Activated CD8-positive, alpha-beta T cell treated with anti-CD3 and anti-CD28 coated beads, Interleukin-2, amount 10 ng/mL, durations not matched to agents 7 days and 5 days (primary cell): ENCODE data around the gene C4orf36. TPM values are rescaled to one million over a fixed set of nuclear protein-coding genes. Genes with fewer than 3 reads are reported as not detected.

Experiments
- ATAC-seq: fragments of 150-1000 bp; cut with Tn5 transposase; one replicate; pipeline ENCODE4 v1.10.0; 2021; ENCODE audit warnings: moderate library complexity
- CTCF ChIA-PET: fragments of 350-600 bp; sonication (Branson Sonifier 250); formaldehyde crosslinking; loops from one replicate; lab custom pipeline; 2021; ENCODE audit warnings: antibody characterized with exemption; lab: Charles Lee
- POLR2A ChIA-PET: fragments of 350-600 bp; sonication (Branson Sonifier 250); formaldehyde crosslinking; loops from one replicate; lab custom pipeline; 2021; ENCODE audit warnings: antibody characterized with exemption; lab: Charles Lee
- DNase-seq: peaks from one replicate; pipeline ENCODE4 v3.0.0-alpha.2; 2020
- H3K27ac Mint-ChIP-seq: one replicate; pipeline ENCODE4 v1.8.0; 2021; ENCODE audit warnings: mild to moderate bottlenecking, mixed read lengths
- H3K27me3 Mint-ChIP-seq: one replicate; pipeline ENCODE4 v1.8.0; 2021; ENCODE audit warnings: low read depth, mixed read lengths
- H3K36me3 Mint-ChIP-seq: one replicate; pipeline ENCODE4 v1.8.0; 2021; ENCODE audit warnings: low read depth, mixed read lengths
- H3K4me1 Mint-ChIP-seq: one replicate; pipeline ENCODE4 v1.8.0; 2021; ENCODE audit warnings: low read depth, mixed read lengths
- H3K4me3 Mint-ChIP-seq: one replicate; pipeline ENCODE4 v1.8.0; 2021; ENCODE audit warnings: mild to moderate bottlenecking, mixed read lengths
- H3K9me3 Mint-ChIP-seq: one replicate; pipeline ENCODE4 v1.8.0; 2022; ENCODE audit warnings: mixed read lengths; ENCODE audit not compliant: insufficient read depth
- total RNA-seq, 2 experiments: library from RNA; stranded (reverse); gene quantifications; one replicate each; pipeline ENCODE4 v1.2.3, GENCODE V29; 2021

The C4orf36 gene
- total RNA-seq, 2 experiments from 2014 or later, result 0.37 TPM; not detected in 1

DNA sequence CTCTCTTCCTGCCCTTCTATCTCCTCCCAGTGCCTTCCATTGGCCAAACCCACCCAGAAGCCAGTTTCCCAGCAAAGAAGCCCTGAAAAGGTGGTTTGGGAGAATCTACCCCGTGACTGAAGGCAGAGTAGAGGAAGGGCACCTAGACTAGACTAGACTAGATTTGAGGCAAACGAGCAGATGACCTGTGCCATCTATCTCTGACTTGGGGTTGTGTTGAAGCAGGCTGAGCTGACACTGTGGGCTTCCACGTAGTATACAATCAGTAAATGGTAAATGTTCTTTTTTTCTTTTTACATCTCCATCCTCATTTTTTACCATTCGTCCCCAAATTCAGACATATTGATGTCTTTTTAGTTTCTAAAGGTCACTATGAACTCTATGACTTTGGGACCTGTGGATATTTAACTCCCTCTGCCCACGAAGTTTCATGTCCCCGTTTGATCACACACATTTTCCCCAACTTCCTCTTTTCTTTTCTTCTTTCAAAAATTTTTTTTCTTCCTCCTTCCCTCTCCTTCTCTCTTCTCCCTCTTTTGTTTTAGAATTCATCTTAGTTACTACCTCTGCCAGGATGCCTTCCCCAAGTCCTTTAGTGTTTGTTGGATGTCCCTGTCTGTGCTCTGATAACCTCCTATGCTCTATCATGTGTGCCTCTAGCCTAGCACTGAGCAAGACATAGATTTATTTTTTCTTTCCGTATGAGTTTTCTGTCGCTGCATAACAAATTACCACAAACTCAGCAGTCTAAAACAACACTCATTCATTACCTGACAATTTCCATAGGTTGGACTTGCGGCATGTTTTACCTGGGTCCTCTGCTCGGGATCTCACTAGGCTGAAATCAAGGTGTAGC is 36.4 kb upstream of the C4orf36 start:
- Mint-ChIP-seq H3K4me1 (peaks cover 7% of the 10 kb centered on the region), H3K27me3 (no peaks in the 10 kb centered on the region), H3K9me3 (no peaks in the 10 kb centered on the region), H3K27ac (no peak overlapping the region), H3K36me3 (no peaks in the 10 kb centered on the region), H3K4me3 (no peak overlapping the region)
- CTCF ChIA-PET, result interaction anchor here (0.8 to 3.5 kb wide), 3 partner anchors 161 to 286 kb away, joined by 3 to 11 read pairs (median 5); no protein-coding TSS in a partner anchor
- POLR2A ChIA-PET, result no interaction called here
- no peak for DNase-seq
- ATAC-seq, result no peak

DNA sequence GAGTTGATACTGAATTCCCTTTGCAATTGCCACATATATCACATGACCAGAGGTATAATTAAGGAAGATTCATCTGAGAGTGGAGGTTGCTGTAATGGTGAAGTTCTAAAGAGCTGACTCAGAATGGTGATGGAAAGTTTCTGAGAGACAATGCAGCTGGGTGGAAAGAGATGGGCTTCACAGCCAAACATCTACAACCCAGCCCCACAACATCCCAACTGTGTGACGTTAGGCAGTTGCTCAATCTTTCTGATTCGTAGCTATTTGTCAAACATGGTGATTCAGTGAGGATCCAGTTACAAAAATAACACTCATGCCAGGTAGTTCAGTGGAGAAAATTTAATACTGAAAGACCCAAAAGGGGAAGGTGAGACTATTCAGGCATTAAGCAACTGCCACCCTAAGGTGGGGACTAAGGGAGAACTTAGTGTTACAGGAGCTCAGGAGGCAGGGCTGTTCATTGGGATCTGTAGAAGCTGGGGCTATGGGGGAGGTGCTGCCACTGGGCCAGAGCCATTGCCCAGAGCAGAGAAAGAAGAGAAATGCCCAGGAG is 35.7 kb upstream of the C4orf36 start:
- H3K27ac Mint-ChIP-seq, result no peak overlapping the region
- H3K4me3 Mint-ChIP-seq, result no peak overlapping the region
- ChIA-PET POLR2A (no interaction called here), CTCF (interaction anchor here (1.6 to 3.5 kb wide), 2 partner anchors 162 to 165 kb away, joined by 5 to 11 read pairs; no protein-coding TSS in a partner anchor)
- ATAC-seq, result no peak
- H3K9me3 Mint-ChIP-seq, result no peaks in the 10 kb centered on the region
- H3K36me3 Mint-ChIP-seq, result no peaks in the 10 kb centered on the region
- no peak for DNase-seq
- H3K4me1 Mint-ChIP-seq, result peaks cover 3% of the 10 kb centered on the region
- H3K27me3 Mint-ChIP-seq, result no peaks in the 10 kb centered on the region

DNA sequence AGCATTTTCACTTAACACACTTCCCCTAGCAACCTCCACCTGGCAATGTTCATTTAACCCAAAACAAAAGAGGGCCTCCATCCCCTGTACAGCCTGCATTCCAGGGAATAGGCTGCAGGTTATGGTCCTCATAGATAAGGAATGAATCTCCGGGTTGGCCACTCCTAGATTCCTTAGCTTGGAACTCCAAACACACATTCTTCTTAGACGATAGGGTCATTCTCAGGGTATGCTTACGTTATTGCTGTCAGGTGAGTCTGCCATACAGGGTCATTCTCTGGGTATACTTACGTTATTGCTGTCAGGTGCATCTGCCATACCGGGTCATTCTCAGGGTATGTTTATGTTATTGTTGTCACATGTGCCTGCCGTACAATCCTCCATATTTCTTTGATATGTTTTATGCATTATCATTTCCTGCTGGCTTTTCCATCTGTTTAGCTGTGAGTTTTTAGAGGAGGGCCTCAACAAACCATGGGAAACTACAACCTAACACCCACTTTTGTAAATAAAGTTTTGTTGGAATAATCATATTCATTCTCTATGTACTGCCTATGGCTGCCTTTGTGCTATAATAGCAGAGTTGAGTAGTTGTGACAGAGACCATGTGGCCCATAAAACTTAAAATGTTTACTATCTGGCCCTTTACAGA is 34.3 kb upstream of the C4orf36 start:
- ChIA-PET POLR2A (interaction anchor here (0.6 kb wide), 1 partner anchor 496 kb away, joined by 3 read pairs; the partner anchor contains the start of gene NUDT9), CTCF (interaction anchor here (1.2 to 3.5 kb wide), 3 partner anchors 163 to 224 kb away, joined by 4 to 11 read pairs (median 5); no protein-coding TSS in a partner anchor)
- no peaks in the 10 kb centered on the region for H3K36me3 Mint-ChIP-seq
- no peak overlapping the region for H3K27ac Mint-ChIP-seq
- H3K4me3 Mint-ChIP-seq, result no peak overlapping the region
- DNase-seq (no peak), ATAC-seq (no peak)
- peaks cover 3% of the 10 kb centered on the region for H3K4me1 Mint-ChIP-seq
- no peaks in the 10 kb centered on the region for H3K9me3 Mint-ChIP-seq
- H3K27me3 Mint-ChIP-seq, result no peaks in the 10 kb centered on the region

DNA sequence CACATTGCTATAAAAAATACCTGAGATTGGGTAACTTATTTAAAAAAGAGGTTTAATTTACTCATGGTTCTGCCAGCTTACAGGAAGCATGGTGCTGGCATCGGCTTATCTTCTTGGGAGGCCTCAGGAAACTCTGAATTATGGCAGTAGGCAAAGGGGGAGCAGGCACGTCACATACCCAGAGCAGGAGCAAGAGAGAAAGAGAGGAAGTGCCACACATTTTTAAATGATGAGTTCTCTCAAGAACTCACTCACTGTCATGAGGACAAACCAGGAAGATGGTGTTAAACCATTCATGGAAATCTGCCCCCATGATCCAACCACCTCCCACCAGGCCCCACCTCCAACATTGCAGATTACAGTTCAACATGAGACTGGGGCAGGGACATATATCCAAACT is 32.6 kb upstream of the C4orf36 start:
- H3K36me3 Mint-ChIP-seq, result no peaks in the 10 kb centered on the region
- H3K4me1 Mint-ChIP-seq, result peaks cover 8% of the 10 kb centered on the region
- ATAC-seq, result no peak
- no peak for DNase-seq
- ChIA-PET CTCF (interaction anchor here (3.5 to 7.7 kb wide), 3 partner anchors 10 to 226 kb away, joined by 27 to 242 read pairs (median 53); partner anchors contain the start of gene AFF1), POLR2A (interaction anchor here (0.6 kb wide), 1 partner anchor 103 kb away, joined by 3 read pairs; no protein-coding TSS in a partner anchor)
- H3K27ac Mint-ChIP-seq, result no peak overlapping the region
- no peak overlapping the region for H3K4me3 Mint-ChIP-seq
- no peaks in the 10 kb centered on the region for H3K27me3 Mint-ChIP-seq
- no peaks in the 10 kb centered on the region for H3K9me3 Mint-ChIP-seq

DNA sequence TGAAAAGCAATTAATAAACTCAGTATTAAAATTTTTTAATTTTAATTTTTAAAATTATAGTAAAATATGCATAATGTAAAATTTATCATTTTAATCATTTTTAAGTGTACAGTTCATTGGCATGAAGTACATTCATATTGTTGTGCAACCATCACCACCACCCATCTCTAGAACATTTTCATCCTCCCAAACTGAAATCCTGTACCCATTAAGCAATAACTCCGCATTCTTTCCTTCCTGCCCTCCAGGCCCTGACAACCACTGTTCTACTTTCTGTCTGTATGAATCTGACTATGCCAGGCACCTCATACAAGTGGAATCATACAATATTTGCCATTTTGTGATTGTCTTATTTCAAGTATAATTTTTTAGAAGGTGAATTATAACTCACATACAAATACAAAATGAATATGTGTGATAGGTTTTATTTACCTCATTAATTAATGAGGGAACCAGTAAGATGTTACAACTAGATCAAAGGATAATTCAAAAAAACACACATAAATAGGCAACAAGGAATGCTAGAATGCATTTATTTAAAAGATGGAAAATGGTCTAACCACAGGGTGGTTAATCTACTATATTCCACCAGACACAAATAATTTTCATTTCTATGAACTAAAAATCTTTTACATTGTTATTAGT is 29.5 kb upstream of the C4orf36 start:
- Mint-ChIP-seq H3K36me3 (no peaks in the 10 kb centered on the region), H3K9me3 (no peaks in the 10 kb centered on the region), H3K27ac (no peak overlapping the region), H3K4me3 (no peak overlapping the region), H3K27me3 (no peaks in the 10 kb centered on the region), H3K4me1 (peaks cover 5% of the 10 kb centered on the region)
- ATAC-seq (no peak), DNase-seq (no peak)
- CTCF ChIA-PET, result interaction anchor here (0.7 to 7.7 kb wide), 40 partner anchors 8 to 1362 kb away, joined by 3 to 242 read pairs (median 5); partner anchors contain the start of genes AFF1, KLHL8 and PPM1K
- POLR2A ChIA-PET, result interaction anchor here (0.8 to 2.1 kb wide), 5 partner anchors 13 to 84 kb away, joined by 4 to 11 read pairs (median 5); partner anchors contain the start of gene AFF1

DNA sequence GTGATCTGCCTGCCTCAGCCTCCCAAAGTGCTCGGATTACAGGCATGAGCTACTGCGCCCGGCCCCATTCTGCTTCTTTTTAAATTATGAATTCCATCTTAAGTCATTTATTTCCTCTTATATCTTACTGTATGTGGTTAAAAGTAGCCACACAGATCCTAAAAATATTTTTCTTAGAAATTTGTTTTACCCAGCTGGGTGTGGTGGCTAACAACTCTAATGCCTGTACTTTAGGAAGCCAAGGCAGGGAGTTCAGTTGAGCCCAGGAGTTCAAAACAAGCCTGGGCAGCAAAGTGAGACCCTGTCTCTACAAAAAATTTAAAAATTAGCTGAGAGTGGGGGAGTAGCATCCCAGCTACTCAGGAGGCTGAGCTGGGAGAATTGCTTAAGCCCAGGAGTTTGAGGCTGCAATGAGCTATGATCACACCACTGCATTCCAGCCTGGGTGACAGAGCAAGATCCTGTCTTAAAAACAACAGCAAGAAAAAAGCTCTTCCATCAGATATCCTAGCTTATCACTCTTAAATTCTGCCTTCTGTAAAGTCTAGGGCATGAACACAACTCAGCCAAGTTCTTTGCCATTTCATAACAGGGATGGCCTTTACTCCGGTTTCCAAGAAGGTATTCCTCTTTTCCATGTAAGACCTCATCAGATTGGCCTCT is 27.5 kb upstream of the C4orf36 start:
- no peak for ATAC-seq

DNA sequence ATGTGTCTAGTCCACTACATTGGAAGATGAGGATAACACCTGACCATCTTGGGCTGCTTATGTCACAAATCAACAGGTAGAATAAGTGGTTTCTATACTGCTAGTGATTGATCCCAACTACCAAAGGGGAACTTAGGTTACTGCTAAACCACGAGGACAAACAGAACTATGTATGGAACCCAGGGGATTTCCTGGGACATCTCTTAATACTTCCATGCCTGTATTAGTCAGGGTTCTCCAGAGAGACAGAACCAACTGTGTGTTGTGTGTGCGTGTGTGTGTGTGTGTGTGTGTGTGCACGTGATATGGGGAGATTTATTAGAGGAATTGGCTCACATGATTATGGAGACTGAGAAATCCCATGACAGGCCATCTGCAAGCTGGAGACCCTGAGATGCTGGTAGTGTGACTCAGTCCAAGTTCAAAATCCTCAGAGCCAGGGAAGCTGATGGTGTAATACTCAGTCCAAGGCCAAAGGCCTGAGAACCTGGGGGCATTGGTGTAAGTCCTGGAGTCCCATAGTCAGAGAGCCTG is 26.4 kb upstream of the C4orf36 start:
- no peak overlapping the region for H3K27ac Mint-ChIP-seq
- H3K27me3 Mint-ChIP-seq, result no peaks in the 10 kb centered on the region
- ChIA-PET CTCF (interaction anchor here (1.6 to 7.7 kb wide), 2 partner anchors 175 to 422 kb away, joined by 4 to 242 read pairs; no protein-coding TSS in a partner anchor), POLR2A (no interaction called here)
- H3K9me3 Mint-ChIP-seq, result no peaks in the 10 kb centered on the region
- no peak for DNase-seq
- ATAC-seq, result no peak
- no peak overlapping the region for H3K4me3 Mint-ChIP-seq
- no peaks in the 10 kb centered on the region for H3K36me3 Mint-ChIP-seq
- H3K4me1 Mint-ChIP-seq, result peaks cover 5% of the 10 kb centered on the region

More for the DNA sequence above, 27.5 kb upstream of the C4orf36 start:
- H3K27me3 Mint-ChIP-seq, result no peaks in the 10 kb centered on the region
- H3K27ac Mint-ChIP-seq, result no peak overlapping the region
- H3K4me1 Mint-ChIP-seq, result peaks cover 5% of the 10 kb centered on the region
- H3K4me3 Mint-ChIP-seq, result no peak overlapping the region
- H3K36me3 Mint-ChIP-seq, result no peaks in the 10 kb centered on the region
- no peak for DNase-seq
- POLR2A ChIA-PET, result no interaction called here
- H3K9me3 Mint-ChIP-seq, result no peaks in the 10 kb centered on the region
- CTCF ChIA-PET, result interaction anchor here (0.8 to 7.7 kb wide), 7 partner anchors 9 to 423 kb away, joined by 3 to 242 read pairs (median 4); no protein-coding TSS in a partner anchor

DNA sequence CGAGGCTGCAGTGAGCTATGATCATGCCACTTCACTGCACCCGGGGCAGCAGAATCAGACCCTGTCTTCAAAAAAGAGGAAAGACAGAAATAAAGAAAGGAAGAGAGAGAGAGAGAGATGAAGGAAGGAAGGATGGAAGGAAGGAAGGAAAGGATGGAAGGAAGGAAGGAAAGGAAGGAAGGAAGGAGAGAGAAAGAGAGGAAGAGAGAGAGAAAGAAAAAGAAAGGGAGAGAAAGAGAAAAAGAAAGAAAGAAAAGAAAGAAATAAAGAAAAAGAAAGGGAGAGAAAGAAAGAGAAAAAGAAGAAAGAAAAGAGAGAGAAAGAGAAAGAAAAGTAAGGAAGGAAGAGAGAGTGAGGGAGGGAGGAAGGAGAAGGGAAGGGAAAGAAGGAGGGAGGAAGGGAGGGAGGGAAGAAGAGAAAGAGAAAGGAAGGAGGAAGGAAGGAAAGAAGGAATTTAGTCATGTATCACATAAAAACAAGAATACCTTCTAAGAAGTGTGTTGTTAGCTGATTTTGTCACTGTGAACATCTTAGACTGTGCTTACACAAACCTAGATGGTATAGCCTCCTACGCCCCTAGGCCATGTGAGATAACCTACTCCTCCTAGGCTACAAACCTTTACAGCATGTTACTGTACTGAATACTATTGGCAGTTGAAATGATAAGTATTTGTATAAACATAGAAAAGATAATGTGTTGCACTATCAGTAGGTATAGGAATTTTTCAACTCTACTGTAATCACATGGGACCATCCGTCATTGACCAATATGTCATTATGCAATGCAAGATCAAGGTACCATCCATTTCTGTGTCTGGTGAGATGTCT is 25.2 kb upstream of the C4orf36 start:
- Mint-ChIP-seq H3K27me3 (no peaks in the 10 kb centered on the region), H3K4me1 (peaks cover 5% of the 10 kb centered on the region), H3K27ac (no peak overlapping the region), H3K36me3 (no peaks in the 10 kb centered on the region), H3K4me3 (no peak overlapping the region), H3K9me3 (no peaks in the 10 kb centered on the region)
- DNase-seq (no peak), ATAC-seq (no peak)
- POLR2A ChIA-PET, result no interaction called here
- CTCF ChIA-PET, result no interaction called here

DNA sequence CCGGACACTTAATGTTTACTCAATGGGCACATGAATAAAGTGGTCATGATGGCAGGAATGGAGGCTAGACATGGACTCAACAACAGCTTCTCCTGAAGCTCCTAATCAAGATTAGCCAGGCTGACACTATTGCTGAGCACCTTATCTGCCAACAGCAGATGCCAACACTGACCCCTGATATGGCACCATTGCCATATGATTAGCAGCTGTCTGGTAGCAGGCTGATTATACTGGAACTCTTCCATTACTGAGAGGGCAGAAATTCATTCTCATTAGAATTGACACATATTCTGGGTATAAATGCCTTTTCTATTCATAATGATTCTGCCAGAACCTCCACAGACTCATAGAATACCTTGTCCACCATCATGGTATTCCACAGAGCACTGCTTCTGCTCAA is 24.2 kb upstream of the C4orf36 start:
- H3K27me3 Mint-ChIP-seq, result no peaks in the 10 kb centered on the region
- H3K9me3 Mint-ChIP-seq, result no peaks in the 10 kb centered on the region
- ATAC-seq (no peak), DNase-seq (no peak)
- peaks cover 5% of the 10 kb centered on the region for H3K4me1 Mint-ChIP-seq
- no peak overlapping the region for H3K27ac Mint-ChIP-seq
- no peaks in the 10 kb centered on the region for H3K36me3 Mint-ChIP-seq
- CTCF ChIA-PET, result interaction anchor here (0.6 kb wide), 1 partner anchor 19 kb away, joined by 3 read pairs; the partner anchor contains the start of gene AFF1
- no peak overlapping the region for H3K4me3 Mint-ChIP-seq
- POLR2A ChIA-PET, result no interaction called here
